ENCODE results near the gene TOM1L2. TPM values are rescaled to one million over a fixed set of nuclear protein-coding genes. Genes with fewer than 3 reads are reported as not detected.

The TOM1L2 gene
- total RNA-seq = 10 to 100 TPM; 11.3 to 11.9 TPM

DNA sequence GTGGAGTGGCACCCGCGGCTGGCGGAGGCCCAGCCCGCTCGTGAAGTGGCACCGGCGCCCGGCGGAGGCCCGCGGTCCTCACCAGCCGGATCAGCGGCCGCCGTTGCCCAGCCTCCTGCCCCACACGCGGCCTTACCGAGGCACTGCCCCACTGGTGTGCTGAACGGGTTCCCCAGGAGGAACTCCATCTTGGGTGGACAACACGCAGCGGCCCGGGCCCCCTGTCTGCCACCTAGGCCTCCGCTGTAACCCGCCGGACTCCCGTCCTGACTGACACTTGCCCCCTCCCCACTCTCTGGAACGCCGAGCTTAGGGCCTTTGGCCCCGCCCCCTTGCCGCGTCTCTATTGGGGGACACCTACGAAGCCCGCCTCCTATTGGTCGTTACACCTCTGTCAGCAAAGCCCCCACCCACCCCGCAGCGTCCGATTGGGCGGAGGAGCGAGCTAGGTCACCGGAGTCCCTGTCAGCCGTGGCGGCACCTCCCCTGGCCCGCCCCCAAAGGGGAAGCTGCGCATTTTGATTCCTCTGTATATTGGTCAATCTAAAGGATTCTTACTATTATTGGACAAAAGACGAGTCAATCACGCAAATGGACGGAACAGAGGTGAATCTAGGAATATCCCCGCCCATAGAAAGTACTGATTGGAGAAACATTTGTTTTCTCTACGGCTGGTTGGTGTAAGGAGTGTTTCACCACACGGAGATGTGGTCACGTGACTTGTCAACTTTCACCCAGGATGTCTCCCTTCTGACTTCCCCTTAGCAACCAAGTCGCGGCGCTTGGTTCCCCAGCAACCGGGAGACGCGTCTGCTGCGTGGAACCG is at the start of gene TOM1L2, which contains the start of gene DRC3:
Gene TOM1L2, minus strand, starts transcription at position 275 of the 826 bp plus-strand sequence. Its CDS starts 87 bp downstream, at position 188.
Gene DRC3, plus strand, starts transcription at position 737 of the 826 bp plus-strand sequence. CDS start 4,737 bp downstream, outside the sequence.
- Mint-ChIP-seq H3K4me3 (peak within 1 kb of the TSS; percentile 86), H3K27me3 (no peaks in the 10 kb centered on the region), H3K27ac (peak within 1 kb of the TSS; percentile 76), H3K4me1 (peaks cover 37% of the 10 kb centered on the region), H3K36me3 (ENCODE audit: low read depth) (no peaks in the 10 kb centered on the region), H3K9me3 (ENCODE audit: low read depth) (no peaks in the 10 kb centered on the region)
- ATAC-seq (peak; percentile 97), DNase-seq (peak; percentile 100)
- ChIA-PET CTCF (interaction anchor here (0.6 to 1.7 kb wide), 9 partner anchors 12 to 110 kb away, joined by 3 to 8 read pairs (median 4); no protein-coding TSS in a partner anchor), POLR2A (interaction anchor here (0.6 to 1.6 kb wide), 6 partner anchors 14 to 289 kb away, joined by 3 to 19 read pairs (median 6); partner anchors contain the start of gene SREBF1)
- intact Hi-C loops (cut with DNase I, micrococcal nuclease) = loop anchor here (1.0 to 2.0 kb wide), 15 partner anchors 14 to 496 kb away; partner anchors contain the start of genes ATPAF2 (in 2 of the 2), GID4 (in 2 of the 2), PEMT (in 2 of the 2) and ALKBH5 (in 1 of the 2)

DNA sequence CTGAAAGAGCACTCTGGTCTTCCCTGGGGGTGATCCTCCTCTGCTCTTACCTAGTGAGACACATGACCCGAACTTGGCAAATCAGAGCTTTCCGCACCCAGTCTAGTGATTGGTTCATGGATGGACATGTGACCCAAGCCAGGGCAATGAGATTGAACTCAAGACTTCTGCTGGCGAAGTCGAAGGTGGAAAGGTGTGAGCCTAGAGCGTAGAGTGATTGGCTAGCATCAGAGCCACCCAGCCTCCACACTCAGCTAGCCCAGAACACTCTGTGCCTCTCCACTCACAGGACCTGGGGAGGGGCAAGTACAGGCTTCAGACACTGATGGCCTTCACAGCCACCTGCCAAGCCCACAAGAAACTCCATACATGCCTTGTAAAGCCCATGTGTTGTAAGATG is 49.2 kb upstream of the TOM1L2 start:
- CTCF ChIA-PET = interaction anchor here (0.6 to 5.5 kb wide), 2 partner anchors 13 to 312 kb away, joined by 3 to 28 read pairs; no protein-coding TSS in a partner anchor
- intact Hi-C loops (cut with DNase I, micrococcal nuclease) = loop anchor here in 1 of 2 experiments (10.0 kb wide), 1 partner anchor 667 kb away; no protein-coding TSS in a partner anchor

DNA sequence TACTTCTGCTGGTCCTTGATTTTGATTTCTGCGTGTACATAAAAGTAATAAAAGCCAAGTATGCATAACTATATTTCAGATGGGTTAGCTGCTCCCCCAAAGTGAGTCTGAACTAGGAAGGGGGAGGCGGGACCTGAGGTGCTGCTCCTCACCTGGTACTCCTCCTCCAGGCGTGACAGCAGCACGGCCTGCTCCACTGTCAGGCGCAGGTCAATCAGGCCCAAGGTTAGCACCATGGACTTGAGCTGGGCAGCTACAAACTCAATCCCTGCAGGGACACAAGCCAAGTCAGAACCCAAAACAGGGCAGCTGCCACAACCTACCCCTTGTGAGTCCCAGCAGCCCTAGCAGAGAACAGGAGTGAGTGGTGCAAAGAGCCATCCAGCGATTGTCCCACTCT is 48.8 kb upstream of the TOM1L2 start:
- no peaks in the 10 kb centered on the region for H3K9me3 Mint-ChIP-seq (ENCODE audit: low read depth)
- ATAC-seq (no peak), DNase-seq (no peak)
- ChIA-PET POLR2A (no interaction called here), CTCF (interaction anchor here (0.6 to 5.5 kb wide), 2 partner anchors 13 to 312 kb away, joined by 3 to 28 read pairs; no protein-coding TSS in a partner anchor)
- no peak overlapping the region for H3K27ac Mint-ChIP-seq
- H3K4me1 Mint-ChIP-seq = peaks cover 9% of the 10 kb centered on the region
- H3K4me3 Mint-ChIP-seq = no peak overlapping the region
- intact Hi-C loops (cut with DNase I, micrococcal nuclease) = loop anchor here in 1 of 2 experiments (10.0 kb wide), 1 partner anchor 666 kb away; no protein-coding TSS in a partner anchor
- peaks cover 3% of the 10 kb centered on the region for H3K36me3 Mint-ChIP-seq (ENCODE audit: low read depth)
- H3K27me3 Mint-ChIP-seq = no peaks in the 10 kb centered on the region

More for the DNA sequence above, 49.2 kb upstream of the TOM1L2 start:
- POLR2A ChIA-PET = no interaction called here
- H3K4me3 Mint-ChIP-seq = no peak overlapping the region
- H3K4me1 Mint-ChIP-seq = peaks cover 13% of the 10 kb centered on the region
- no peaks in the 10 kb centered on the region for H3K9me3 Mint-ChIP-seq (ENCODE audit: low read depth)
- peaks cover 4% of the 10 kb centered on the region for H3K36me3 Mint-ChIP-seq (ENCODE audit: low read depth)
- ATAC-seq = no peak
- H3K27ac Mint-ChIP-seq = no peak overlapping the region
- no peaks in the 10 kb centered on the region for H3K27me3 Mint-ChIP-seq
- DNase-seq = no peak

DNA sequence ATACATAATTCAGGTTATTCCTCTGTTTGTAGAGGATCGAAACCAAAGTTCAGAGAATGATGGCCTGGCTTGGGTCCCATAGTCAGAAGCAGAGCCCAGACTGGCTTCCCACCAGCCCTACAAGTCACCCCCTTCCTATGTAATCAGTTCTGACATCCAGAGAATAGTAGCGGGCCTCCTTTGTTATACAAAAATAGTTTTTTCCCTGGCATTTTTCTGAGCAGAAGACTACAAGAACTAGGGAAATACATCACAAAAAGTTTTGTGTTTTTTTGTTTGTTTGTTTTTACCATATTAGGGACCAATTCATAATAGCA is 47.6 kb upstream of the TOM1L2 start:
- DNase-seq (no peak), ATAC-seq (no peak)
- ChIA-PET CTCF (no interaction called here), POLR2A (no interaction called here)
- Mint-ChIP-seq H3K27ac (no peak overlapping the region), H3K27me3 (no peaks in the 10 kb centered on the region), H3K4me3 (no peak overlapping the region), H3K36me3 (ENCODE audit: low read depth) (peaks cover 4% of the 10 kb centered on the region), H3K9me3 (ENCODE audit: low read depth) (no peaks in the 10 kb centered on the region), H3K4me1 (no peaks in the 10 kb centered on the region)
- intact Hi-C loops (cut with DNase I, micrococcal nuclease) = loop anchor here in 1 of 2 experiments (10.0 kb wide), 1 partner anchor 665 kb away; no protein-coding TSS in a partner anchor

GRCh38 chr17:18018411-18018921 is 46.3 kb upstream of the TOM1L2 start:
- ChIA-PET POLR2A (interaction anchor here (0.6 to 0.7 kb wide), 2 partner anchors 21 to 254 kb away, joined by 4 to 5 read pairs; no protein-coding TSS in a partner anchor), CTCF (interaction anchor here (1.2 kb wide), 1 partner anchor 16 kb away, joined by 4 read pairs; no protein-coding TSS in a partner anchor)
- H3K4me3 Mint-ChIP-seq = no peak overlapping the region
- intact Hi-C loops (cut with DNase I, micrococcal nuclease) = no loop called here
- H3K27ac Mint-ChIP-seq = no peak overlapping the region
- no peak for ATAC-seq
- peaks cover 3% of the 10 kb centered on the region for H3K4me1 Mint-ChIP-seq
- H3K36me3 Mint-ChIP-seq (ENCODE audit: low read depth) = peaks cover 5% of the 10 kb centered on the region
- no peak for DNase-seq
- H3K9me3 Mint-ChIP-seq (ENCODE audit: low read depth) = no peaks in the 10 kb centered on the region
- no peaks in the 10 kb centered on the region for H3K27me3 Mint-ChIP-seq

DNA sequence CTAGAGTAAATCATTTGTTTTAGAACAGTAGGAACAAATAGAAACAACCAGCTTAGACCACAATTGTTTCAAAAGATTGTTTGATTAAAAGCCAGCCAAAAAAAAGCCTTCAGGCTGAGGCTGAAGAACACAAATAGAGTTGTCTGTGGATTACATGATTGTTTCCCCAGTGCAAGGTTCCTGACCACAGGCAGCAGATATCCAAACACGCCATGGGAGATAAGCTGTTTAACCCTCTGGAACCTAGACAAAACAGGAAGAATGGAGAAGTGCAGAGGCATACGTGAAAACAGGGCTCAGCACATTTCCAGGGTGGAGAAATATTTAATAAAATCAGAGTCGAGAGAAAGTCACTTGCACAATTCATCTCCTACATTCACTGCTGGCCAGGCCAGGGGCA is 45.8 kb upstream of the TOM1L2 start:
- Mint-ChIP-seq H3K4me1 (peaks cover 3% of the 10 kb centered on the region), H3K36me3 (ENCODE audit: low read depth) (peaks cover 5% of the 10 kb centered on the region), H3K27me3 (no peaks in the 10 kb centered on the region), H3K27ac (no peak overlapping the region), H3K9me3 (ENCODE audit: low read depth) (no peaks in the 10 kb centered on the region), H3K4me3 (no peak overlapping the region)
- ATAC-seq (no peak), DNase-seq (no peak)
- POLR2A ChIA-PET = interaction anchor here (0.6 to 0.7 kb wide), 2 partner anchors 21 to 254 kb away, joined by 4 to 5 read pairs; no protein-coding TSS in a partner anchor
- CTCF ChIA-PET = interaction anchor here (1.2 kb wide), 1 partner anchor 17 kb away, joined by 4 read pairs; no protein-coding TSS in a partner anchor
- intact Hi-C loops (cut with DNase I, micrococcal nuclease) = no loop called here

DNA sequence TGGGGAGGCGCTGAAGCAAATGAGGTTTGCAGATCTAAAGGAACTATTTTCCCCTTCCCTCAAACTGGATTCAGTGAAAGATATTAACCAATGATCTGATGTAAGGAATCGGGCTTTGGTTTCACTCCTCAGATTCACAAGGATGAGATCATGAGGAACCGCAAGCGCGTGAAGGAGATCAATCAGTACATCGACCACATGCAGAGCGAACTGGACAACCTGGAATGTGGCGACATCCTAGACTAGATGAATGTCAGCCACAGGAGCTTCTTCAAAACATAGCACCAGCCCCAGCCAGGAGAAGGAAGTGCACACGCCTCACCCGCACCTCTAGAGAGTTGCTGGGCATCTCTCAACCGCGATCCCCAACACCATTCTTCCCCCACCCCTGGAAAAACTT is 44.2 kb upstream of the TOM1L2 start:
- POLR2A ChIA-PET = no interaction called here
- Mint-ChIP-seq H3K27me3 (no peaks in the 10 kb centered on the region), H3K4me3 (no peak overlapping the region), H3K4me1 (peaks cover 3% of the 10 kb centered on the region), H3K27ac (no peak overlapping the region), H3K36me3 (ENCODE audit: low read depth) (peaks cover 5% of the 10 kb centered on the region), H3K9me3 (ENCODE audit: low read depth) (no peaks in the 10 kb centered on the region)
- no peak for ATAC-seq
- intact Hi-C loops (cut with DNase I, micrococcal nuclease) = no loop called here
- CTCF ChIA-PET = no interaction called here
- DNase-seq = no peak

- Mint-ChIP-seq H3K9me3 (ENCODE audit: low read depth) (no peaks in the 10 kb centered on the region), H3K27ac (no peak overlapping the region), H3K36me3 (ENCODE audit: low read depth) (peaks cover 5% of the 10 kb centered on the region), H3K4me1 (peaks cover 3% of the 10 kb centered on the region), H3K27me3 (no peaks in the 10 kb centered on the region), H3K4me3 (no peak overlapping the region)
- POLR2A ChIA-PET = no interaction called here
- no peak for ATAC-seq
- intact Hi-C loops (cut with DNase I, micrococcal nuclease) = no loop called here
- CTCF ChIA-PET = interaction anchor here (1.9 kb wide), 1 partner anchor 18 kb away, joined by 5 read pairs; no protein-coding TSS in a partner anchor
- no peak for DNase-seq
Measured at GRCh38 chr17:18015593-18015992, 43.4 kb upstream of the TOM1L2 start.

DNA sequence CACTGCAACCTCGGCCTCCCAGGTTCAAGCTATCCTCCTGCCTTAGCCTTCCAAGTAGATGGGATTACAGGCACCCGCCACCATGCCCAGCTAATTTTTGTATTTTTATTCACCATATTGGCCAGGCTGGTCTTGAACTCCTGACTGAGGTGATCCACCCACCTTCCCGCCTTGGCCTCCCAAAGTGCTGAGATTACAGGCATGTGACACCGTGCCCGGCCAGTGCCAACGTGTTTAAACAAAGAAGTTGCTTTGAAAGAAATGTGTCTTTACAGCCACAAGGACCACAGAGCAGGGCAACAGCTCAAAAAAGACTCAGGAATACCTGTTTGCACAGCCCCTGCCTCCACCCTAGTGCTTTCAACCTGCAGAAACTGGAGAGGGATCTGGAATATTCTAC is 41.8 kb upstream of the TOM1L2 start:
- ChIA-PET CTCF (interaction anchor here (1.9 kb wide), 1 partner anchor 19 kb away, joined by 5 read pairs; no protein-coding TSS in a partner anchor), POLR2A (interaction anchor here (0.6 kb wide), 1 partner anchor 17 kb away, joined by 3 read pairs; no protein-coding TSS in a partner anchor)
- no peak for DNase-seq
- H3K9me3 Mint-ChIP-seq (ENCODE audit: low read depth) = no peaks in the 10 kb centered on the region
- peaks cover 5% of the 10 kb centered on the region for H3K36me3 Mint-ChIP-seq (ENCODE audit: low read depth)
- no peak for ATAC-seq
- no peak overlapping the region for H3K4me3 Mint-ChIP-seq
- H3K27me3 Mint-ChIP-seq = no peaks in the 10 kb centered on the region
- H3K27ac Mint-ChIP-seq = no peak overlapping the region
- H3K4me1 Mint-ChIP-seq = peaks cover 3% of the 10 kb centered on the region
- intact Hi-C loops (cut with DNase I, micrococcal nuclease) = no loop called here

DNA sequence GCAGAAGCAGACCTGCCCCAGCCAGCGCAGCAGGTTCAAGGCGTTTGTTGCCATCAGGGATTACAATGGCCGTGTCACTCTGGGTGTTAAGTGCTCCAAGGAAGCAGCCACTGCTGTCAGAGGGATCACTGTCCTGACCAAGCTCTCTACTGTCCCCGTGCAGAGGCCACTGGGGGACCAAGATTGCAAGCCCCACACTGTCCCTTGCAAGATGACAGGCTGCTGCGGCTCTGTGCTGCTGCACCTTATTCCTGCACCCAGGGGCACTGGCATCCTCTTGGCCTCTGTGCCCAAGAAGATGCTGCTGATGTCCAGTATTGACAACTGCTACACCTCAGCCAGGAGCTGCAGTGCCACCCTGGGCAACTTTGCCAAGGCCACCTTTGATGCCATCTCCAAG is 39.1 kb upstream of the TOM1L2 start:
- no peaks in the 10 kb centered on the region for H3K9me3 Mint-ChIP-seq (ENCODE audit: low read depth)
- CTCF ChIA-PET = interaction anchor here (1.6 kb wide), 1 partner anchor 11 kb away, joined by 3 read pairs; no protein-coding TSS in a partner anchor
- no peak overlapping the region for H3K4me3 Mint-ChIP-seq
- intact Hi-C loops (cut with DNase I, micrococcal nuclease) = no loop called here
- H3K4me1 Mint-ChIP-seq = peaks cover 3% of the 10 kb centered on the region
- no peaks in the 10 kb centered on the region for H3K27me3 Mint-ChIP-seq
- POLR2A ChIA-PET = no interaction called here
- H3K36me3 Mint-ChIP-seq (ENCODE audit: low read depth) = peaks cover 4% of the 10 kb centered on the region
- DNase-seq (no peak), ATAC-seq (no peak)
- no peak overlapping the region for H3K27ac Mint-ChIP-seq
